GM19468 (cell line): ENCODE data around the gene RFESD.
"Not testable (repeated sequence)": the region's sequence is repeated elsewhere in the genome, so short reads cannot be mapped to it uniquely, and the experiment has no call there.

Experiments
- ATAC-seq: cut with Tn5 transposase; IDR thresholded peaks from one replicate; pipeline ENCODE4 v1.9.1; 2021; ENCODE audit warnings: mild to moderate bottlenecking, moderate library complexity, moderate number of reproducible peaks; ENCODE audit not compliant: unreplicated experiment; ENCODE audit errors: extremely low read depth

The RFESD gene

DNA sequence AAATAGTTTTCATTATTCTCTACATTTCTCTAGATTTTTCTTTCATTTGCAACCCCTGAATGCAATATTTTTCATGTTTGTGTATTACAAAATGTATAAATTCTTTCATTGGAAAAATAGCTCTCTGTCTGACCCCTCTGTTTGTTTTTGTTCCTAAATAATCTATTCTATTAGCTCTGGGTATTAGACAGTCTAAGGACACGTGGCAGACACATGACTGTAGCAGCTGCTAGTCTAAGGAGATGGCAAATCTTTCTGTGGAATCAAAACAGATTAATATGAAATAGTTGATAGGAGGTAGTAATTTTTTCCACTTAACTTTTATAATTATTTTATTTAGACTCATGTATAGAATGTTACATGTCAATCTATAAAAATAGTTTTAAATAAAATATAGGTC is 57.6 kb downstream of the RFESD start:
- ATAC-seq, result no peak

DNA sequence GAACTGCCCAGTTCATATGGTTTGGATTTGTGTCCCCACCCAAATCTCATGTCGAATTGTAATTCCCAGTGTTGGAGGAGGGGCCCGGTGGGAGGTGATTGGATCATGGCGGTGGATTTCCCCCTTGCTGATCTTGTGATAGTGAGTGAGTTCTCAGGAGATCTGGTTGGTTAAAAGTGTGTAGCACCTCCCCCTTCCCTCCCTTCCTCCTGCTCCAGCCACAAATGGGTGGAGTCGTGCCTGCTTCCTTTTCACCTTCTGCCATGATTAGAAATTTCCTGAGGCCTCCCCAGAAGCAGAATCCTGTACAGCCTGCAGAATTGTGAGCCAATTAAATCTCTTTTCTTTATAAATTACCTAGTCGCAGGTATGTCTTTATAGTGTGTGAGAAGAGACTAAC is 59.6 kb downstream of the RFESD start:
- ATAC-seq, result not testable (repeated sequence)

DNA sequence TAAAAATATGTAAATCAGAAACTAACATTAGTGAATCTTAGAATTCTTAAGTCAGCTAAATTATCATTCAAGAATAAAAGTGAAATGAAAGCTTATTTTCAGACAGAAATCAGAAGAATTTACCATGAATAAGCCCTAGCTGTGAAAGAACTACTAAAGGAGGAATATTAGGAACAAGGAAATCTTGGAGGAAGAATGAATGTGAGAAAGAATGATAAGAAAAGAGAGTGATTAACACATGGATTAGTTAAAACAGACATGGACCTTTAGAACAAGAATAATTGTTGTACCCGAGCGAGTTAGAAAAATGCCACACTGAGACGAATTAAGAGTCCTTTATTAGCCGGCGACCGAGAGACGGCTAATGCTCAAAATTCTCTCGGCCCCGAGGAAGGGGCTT is 60.5 kb downstream of the RFESD start:
- ATAC-seq, result no peak
